ENCODE results near the gene ESYT2.

The ESYT2 gene

GRCh38 chr7:158724658-158725505, 104.4 kb downstream of the ESYT2 start:
- Histone ChIP-seq H3K9me3 (ENCODE audit: insufficient read depth, low read depth, low read length) (no peaks in the 10 kb centered on the region), H3K27ac (ENCODE audit: low read length) (no peak overlapping the region), H3K9ac (ENCODE audit: low read depth, low read length) (no peak overlapping the region), H3K4me1 (ENCODE audit: insufficient read depth, low read length) (no peaks in the 10 kb centered on the region), H3K27me3 (ENCODE audit: insufficient read depth, low read length) (no peaks in the 10 kb centered on the region), H3K36me3 (ENCODE audit: insufficient read depth, low read depth, low read length) (no peaks in the 10 kb centered on the region), H3K4me3 (ENCODE audit: low read length) (no peak overlapping the region)

GRCh38 chr7:158723714-158724385, 105.5 kb downstream of the ESYT2 start:
- Histone ChIP-seq H3K4me3 (ENCODE audit: low read length) (no peak overlapping the region), H3K36me3 (ENCODE audit: insufficient read depth, low read depth, low read length) (no peaks in the 10 kb centered on the region), H3K27me3 (ENCODE audit: insufficient read depth, low read length) (no peaks in the 10 kb centered on the region), H3K4me1 (ENCODE audit: insufficient read depth, low read length) (no peaks in the 10 kb centered on the region), H3K9ac (ENCODE audit: low read depth, low read length) (no peak overlapping the region), H3K27ac (ENCODE audit: low read length) (no peak overlapping the region), H3K9me3 (ENCODE audit: insufficient read depth, low read depth, low read length) (no peaks in the 10 kb centered on the region)

- Histone ChIP-seq H3K36me3 (ENCODE audit: insufficient read depth, low read depth, low read length) (no peaks in the 10 kb centered on the region), H3K4me1 (ENCODE audit: insufficient read depth, low read length) (no peaks in the 10 kb centered on the region), H3K27me3 (ENCODE audit: insufficient read depth, low read length) (no peaks in the 10 kb centered on the region; the same call in 1 of the 2 replicates), H3K4me3 (ENCODE audit: low read length) (no peak overlapping the region), H3K27ac (ENCODE audit: low read length) (no peak overlapping the region), H3K9ac (ENCODE audit: low read depth, low read length) (no peak overlapping the region), H3K9me3 (ENCODE audit: insufficient read depth, low read depth, low read length) (no peaks in the 10 kb centered on the region)
Observed at GRCh38 chr7:158723266-158723665, 106.0 kb downstream of the ESYT2 start.

- Histone ChIP-seq H3K4me3 (ENCODE audit: low read length) (no peak overlapping the region), H3K36me3 (ENCODE audit: insufficient read depth, low read depth, low read length) (no peaks in the 10 kb centered on the region), H3K27me3 (ENCODE audit: insufficient read depth, low read length) (peaks cover 3% of the 10 kb centered on the region), H3K9ac (ENCODE audit: low read depth, low read length) (no peak overlapping the region), H3K9me3 (ENCODE audit: insufficient read depth, low read depth, low read length) (no peaks in the 10 kb centered on the region), H3K27ac (ENCODE audit: low read length) (no peak overlapping the region), H3K4me1 (ENCODE audit: insufficient read depth, low read length) (no peaks in the 10 kb centered on the region)
Observed at GRCh38 chr7:158722574-158723237, 106.6 kb downstream of the ESYT2 start.

DNA sequence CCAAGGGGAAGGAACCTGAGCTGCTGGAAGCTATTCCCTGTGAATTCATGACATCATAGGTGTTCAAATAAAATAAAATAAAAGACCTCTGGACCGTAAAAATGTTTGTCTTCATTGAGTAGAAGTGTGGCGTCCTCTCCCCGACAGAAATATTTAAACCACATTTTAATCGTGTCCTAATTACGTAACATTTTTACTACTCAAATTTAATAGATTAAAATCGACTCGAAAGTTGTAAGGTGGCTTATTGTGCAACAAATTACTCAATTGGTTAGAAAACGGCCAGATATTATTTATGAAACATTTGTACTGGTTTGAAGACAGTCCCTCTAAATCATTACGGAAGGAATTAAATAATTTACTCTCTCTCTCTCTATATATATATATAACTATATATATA, 109.2 kb downstream of the ESYT2 start:
- H3K4me1 ChIP-seq (ENCODE audit: insufficient read depth, low read length), result no peaks in the 10 kb centered on the region
- no peaks in the 10 kb centered on the region for H3K9me3 ChIP-seq (ENCODE audit: insufficient read depth, low read depth, low read length)
- H3K4me3 ChIP-seq (ENCODE audit: low read length), result no peak overlapping the region
- no peaks in the 10 kb centered on the region for H3K36me3 ChIP-seq (ENCODE audit: insufficient read depth, low read depth, low read length)
- no peak overlapping the region for H3K27ac ChIP-seq (ENCODE audit: low read length)
- no peak overlapping the region for H3K9ac ChIP-seq (ENCODE audit: low read depth, low read length)
- peaks cover 16% of the 10 kb centered on the region for H3K27me3 ChIP-seq (ENCODE audit: insufficient read depth, low read length)

- Histone ChIP-seq H3K27ac (ENCODE audit: low read length) (no peak overlapping the region), H3K27me3 (ENCODE audit: insufficient read depth, low read length) (peaks cover 16% of the 10 kb centered on the region), H3K4me1 (ENCODE audit: insufficient read depth, low read length) (no peaks in the 10 kb centered on the region), H3K9me3 (ENCODE audit: insufficient read depth, low read depth, low read length) (no peaks in the 10 kb centered on the region), H3K4me3 (ENCODE audit: low read length) (no peak overlapping the region), H3K9ac (ENCODE audit: low read depth, low read length) (no peak overlapping the region), H3K36me3 (ENCODE audit: insufficient read depth, low read depth, low read length) (no peaks in the 10 kb centered on the region)
Observed at GRCh38 chr7:158716802-158717201, 112.5 kb downstream of the ESYT2 start.

DNA sequence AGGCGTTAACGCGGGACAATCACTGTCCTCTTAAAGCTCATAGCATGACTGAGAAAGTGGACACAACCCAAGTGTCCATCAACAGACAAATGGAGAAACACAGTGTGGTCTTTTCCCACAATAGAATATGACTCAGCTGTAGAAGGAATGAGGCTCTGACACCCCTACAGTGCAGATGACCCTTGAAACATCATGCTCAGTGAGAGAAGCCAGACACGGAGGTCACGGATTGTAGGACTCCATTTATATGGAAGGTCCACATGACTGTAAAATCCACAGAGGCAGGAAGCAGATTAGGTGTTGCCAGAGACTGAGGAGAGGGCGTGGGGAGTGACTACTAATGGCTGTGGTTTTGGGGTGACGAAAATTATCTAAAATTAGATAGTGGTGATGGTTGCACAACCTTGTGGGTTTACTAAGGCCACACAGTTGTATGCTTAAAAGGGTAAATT, 118.6 kb downstream of the ESYT2 start:
- Histone ChIP-seq H3K9me3 (ENCODE audit: insufficient read depth, low read depth, low read length) (peaks cover 9% of the 10 kb centered on the region; the same call in 1 of the 2 replicates), H3K36me3 (ENCODE audit: insufficient read depth, low read depth, low read length) (no peaks in the 10 kb centered on the region), H3K9ac (ENCODE audit: low read depth, low read length) (no peak overlapping the region), H3K27ac (ENCODE audit: low read length) (no peak overlapping the region), H3K27me3 (ENCODE audit: insufficient read depth, low read length) (no peaks in the 10 kb centered on the region), H3K4me1 (ENCODE audit: insufficient read depth, low read length) (peaks cover 3% of the 10 kb centered on the region; the same call in 1 of the 2 replicates), H3K4me3 (ENCODE audit: low read length) (no peak overlapping the region)

- Histone ChIP-seq H3K27ac (ENCODE audit: low read length) (no peak overlapping the region), H3K4me1 (ENCODE audit: insufficient read depth, low read length) (peaks cover 17% of the 10 kb centered on the region; the same call in 1 of the 2 replicates), H3K9ac (ENCODE audit: low read depth, low read length) (no peak overlapping the region), H3K9me3 (ENCODE audit: insufficient read depth, low read depth, low read length) (peaks cover 9% of the 10 kb centered on the region; the same call in 1 of the 2 replicates), H3K36me3 (ENCODE audit: insufficient read depth, low read depth, low read length) (no peaks in the 10 kb centered on the region; the same call in 1 of the 2 replicates), H3K27me3 (ENCODE audit: insufficient read depth, low read length) (no peaks in the 10 kb centered on the region), H3K4me3 (ENCODE audit: low read length) (no peak overlapping the region)
Observed at GRCh38 chr7:158707610-158708009, 121.7 kb downstream of the ESYT2 start.

DNA sequence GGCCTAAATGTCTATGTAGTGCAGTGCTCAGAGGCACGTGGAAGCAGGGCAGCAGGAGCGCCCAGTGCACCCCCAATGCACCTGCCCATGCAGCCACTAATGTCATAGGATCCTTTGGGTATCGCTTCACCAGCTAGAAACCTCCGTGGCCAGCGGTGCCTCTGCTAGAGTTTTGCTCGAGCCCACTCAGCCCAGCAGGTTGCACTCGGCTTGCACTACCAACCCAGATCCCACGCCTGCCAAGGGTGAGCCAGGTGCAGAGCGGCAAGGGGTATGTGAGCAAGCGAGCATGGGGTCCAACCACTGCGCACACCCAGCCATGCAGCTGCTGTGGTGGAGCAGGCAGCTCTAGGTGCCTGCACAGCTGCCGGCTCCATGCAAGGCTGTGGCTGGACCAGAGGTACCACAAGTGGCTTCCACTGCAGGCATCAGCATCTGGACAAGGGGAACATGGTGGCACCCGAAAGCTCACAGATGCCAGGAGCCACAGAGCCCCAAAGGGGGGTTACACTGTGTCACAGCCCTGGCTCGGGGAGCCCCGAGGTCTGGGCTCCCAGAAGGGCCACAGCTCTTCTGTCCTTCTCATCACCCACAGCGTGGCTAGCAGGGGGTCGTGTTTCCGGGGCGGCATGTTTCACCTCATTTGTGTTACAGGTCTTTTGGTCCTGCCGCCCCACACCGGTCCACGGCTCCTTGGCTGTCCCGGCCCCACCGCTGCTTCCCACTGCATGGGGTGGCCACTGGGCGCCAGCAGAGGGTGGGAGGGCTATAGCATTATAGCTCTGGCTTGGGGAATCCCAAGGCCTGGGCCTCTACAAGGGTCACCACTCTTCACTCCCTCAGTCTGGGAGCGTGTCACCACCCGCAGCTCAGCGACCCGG, 122.4 kb downstream of the ESYT2 start:
- no peak overlapping the region for H3K27ac ChIP-seq (ENCODE audit: low read length)
- H3K4me3 ChIP-seq (ENCODE audit: low read length), result no peak overlapping the region
- no peak overlapping the region for H3K9ac ChIP-seq (ENCODE audit: low read depth, low read length)
- H3K4me1 ChIP-seq (ENCODE audit: insufficient read depth, low read length), result peaks cover 19% of the 10 kb centered on the region; the same call in 1 of the 2 replicates
- no peaks in the 10 kb centered on the region; the same call in 1 of the 2 replicates for H3K36me3 ChIP-seq (ENCODE audit: insufficient read depth, low read depth, low read length)
- H3K27me3 ChIP-seq (ENCODE audit: insufficient read depth, low read length), result no peaks in the 10 kb centered on the region
- peaks cover 9% of the 10 kb centered on the region; the same call in 1 of the 2 replicates for H3K9me3 ChIP-seq (ENCODE audit: insufficient read depth, low read depth, low read length)

GRCh38 chr7:158706273-158706704, 123.0 kb downstream of the ESYT2 start:
- Histone ChIP-seq H3K27me3 (ENCODE audit: insufficient read depth, low read length) (no peaks in the 10 kb centered on the region), H3K9ac (ENCODE audit: low read depth, low read length) (no peak overlapping the region), H3K4me3 (ENCODE audit: low read length) (no peak overlapping the region), H3K36me3 (ENCODE audit: insufficient read depth, low read depth, low read length) (peaks cover 6% of the 10 kb centered on the region; the same call in 1 of the 2 replicates), H3K27ac (ENCODE audit: low read length) (no peak overlapping the region), H3K4me1 (ENCODE audit: insufficient read depth, low read length) (peaks cover 25% of the 10 kb centered on the region; the same call in 1 of the 2 replicates), H3K9me3 (ENCODE audit: insufficient read depth, low read depth, low read length) (peaks cover 9% of the 10 kb centered on the region; the same call in 1 of the 2 replicates)
